AG04450 (cell line): Measurements from ENCODE around the gene RHBDL2. TPM values are rescaled to one million over a fixed set of nuclear protein-coding genes. Genes with fewer than 3 reads are reported as not detected.
"Not testable (repeated sequence)": the region's sequence is repeated elsewhere in the genome, so short reads cannot be mapped to it uniquely, and the experiment has no call there.

ENCODE experiments used
- CTCF ChIA-PET: fragments of 300-600, 350-600 bp; formaldehyde crosslinking; extraction: SDS; loops from one replicate; lab custom pipeline; 2022; ENCODE audit warnings: antibody characterized with exemption, inconsistent platforms; lab: Charles Lee
- POLR2A ChIA-PET: fragments of 350-600 bp; formaldehyde crosslinking; extraction: SDS; loops from one replicate; lab custom pipeline; 2021; ENCODE audit warnings: antibody characterized with exemption, inconsistent platforms; lab: Yijun Ruan, JAX
- DNase-seq: peaks from one replicate; pipeline ENCODE4 v3.0.0-alpha.2; 2011; ENCODE audit warnings: low read depth, low spot score
- H3K27ac ChIP-seq: one replicate; pipeline ENCODE4 v1.5.1; 2012; ENCODE audit warnings: low read depth, low read length, control low read depth
- H3K27me3 ChIP-seq: one replicate; pipeline ENCODE4 v1.6.0; 2012; ENCODE audit warnings: low read length; ENCODE audit not compliant: control insufficient read depth, insufficient read depth
- H3K4me3 ChIP-seq: 2 replicates; pipeline ENCODE4 v1.5.1; 2011; ENCODE audit warnings: mild to moderate bottlenecking, low read depth, low read length, control low read depth
- H3K9me3 ChIP-seq: 2 replicates; pipeline ENCODE4 v1.5.1; 2012; ENCODE audit warnings: low read length; ENCODE audit not compliant: control insufficient read depth, insufficient read depth
- polyA minus RNA-seq: library from RNA; depleted of rRNA, polyadenylated mRNA; stranded (reverse); fragments of >200 nt; gene quantifications from 2 replicates; pipeline ENCODE4 v1.2.3, GENCODE V29; 2011; rRNA and poly(A)+ RNA removed
- polyA plus RNA-seq: library from polyadenylated mRNA; depleted of rRNA; stranded (reverse); fragments of >200 nt; gene quantifications from 2 replicates; pipeline ENCODE4 v1.2.3, GENCODE V29; 2011; rRNA removed
- TF ChIP-seq, protein P1 (sequence below): IDR thresholded peaks from 2 replicates; pipeline ENCODE4 v1.5.1; 2011; ENCODE audit warnings: low read depth, low read length, control low read depth, inconsistent platforms

The RHBDL2 gene
- 0.32 and 0.33 TPM in 2 replicates for polyA plus RNA-seq
- 0.13 TPM in 1 of 2 replicates, not detected in the other for polyA minus RNA-seq

DNA sequence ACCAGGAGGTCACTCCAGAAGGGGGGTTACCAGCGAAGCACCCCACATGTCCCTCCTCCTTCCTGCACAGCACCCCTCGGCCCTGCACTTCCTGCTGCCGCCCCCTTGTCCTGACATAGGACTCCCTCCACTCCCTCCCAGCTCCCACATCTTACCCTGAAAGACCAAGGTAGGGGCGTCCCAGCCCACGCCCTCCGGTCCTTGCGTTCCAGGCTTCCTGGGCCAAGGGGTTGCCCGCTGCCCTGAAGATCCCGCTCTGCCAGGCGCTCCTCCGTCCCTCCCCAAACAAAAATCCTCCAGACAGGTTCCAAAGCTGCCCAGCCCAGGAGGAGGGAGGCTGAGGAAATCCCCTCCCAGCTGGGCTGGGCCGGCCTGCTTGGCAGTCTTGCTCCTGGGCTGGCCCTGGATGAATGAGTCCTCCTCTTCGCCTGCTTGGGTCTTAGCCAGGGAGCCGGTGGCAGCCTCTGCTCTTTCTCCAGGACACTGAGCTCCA, at the start of gene RHBDL2:
TSS of gene RHBDL2 (minus strand) at position 304 of the 493 bp plus-strand sequence. CDS start 22,618 bp downstream, outside the sequence.
- TF ChIP-seq, protein P1, sequence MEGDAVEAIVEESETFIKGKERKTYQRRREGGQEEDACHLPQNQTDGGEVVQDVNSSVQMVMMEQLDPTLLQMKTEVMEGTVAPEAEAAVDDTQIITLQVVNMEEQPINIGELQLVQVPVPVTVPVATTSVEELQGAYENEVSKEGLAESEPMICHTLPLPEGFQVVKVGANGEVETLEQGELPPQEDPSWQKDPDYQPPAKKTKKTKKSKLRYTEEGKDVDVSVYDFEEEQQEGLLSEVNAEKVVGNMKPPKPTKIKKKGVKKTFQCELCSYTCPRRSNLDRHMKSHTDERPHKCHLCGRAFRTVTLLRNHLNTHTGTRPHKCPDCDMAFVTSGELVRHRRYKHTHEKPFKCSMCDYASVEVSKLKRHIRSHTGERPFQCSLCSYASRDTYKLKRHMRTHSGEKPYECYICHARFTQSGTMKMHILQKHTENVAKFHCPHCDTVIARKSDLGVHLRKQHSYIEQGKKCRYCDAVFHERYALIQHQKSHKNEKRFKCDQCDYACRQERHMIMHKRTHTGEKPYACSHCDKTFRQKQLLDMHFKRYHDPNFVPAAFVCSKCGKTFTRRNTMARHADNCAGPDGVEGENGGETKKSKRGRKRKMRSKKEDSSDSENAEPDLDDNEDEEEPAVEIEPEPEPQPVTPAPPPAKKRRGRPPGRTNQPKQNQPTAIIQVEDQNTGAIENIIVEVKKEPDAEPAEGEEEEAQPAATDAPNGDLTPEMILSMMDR, result no peak
- CTCF ChIA-PET, result no interaction called here
- Histone ChIP-seq H3K27ac (no peak within 1 kb of the TSS), H3K27me3 (peaks cover 2% of the 10 kb centered on the region), H3K4me3 (peak within 1 kb of the TSS; percentile 49), H3K9me3 (no peaks in the 10 kb centered on the region; the same call in 1 of the 2 replicates)
- DNase-seq, result no peak
- POLR2A ChIA-PET, result no interaction called here

GRCh38 chr1:38990738-38991637, 49.4 kb upstream of the RHBDL2 start, which contains the start of gene AKIRIN1:
TSS of gene AKIRIN1 (plus strand) at chr1:38991276. CDS start at chr1:38991381, 105 bp downstream.
- POLR2A ChIA-PET, result interaction anchor here (0.8 kb wide), 1 partner anchor 11 kb away, joined by 3 read pairs; no protein-coding TSS in a partner anchor

GRCh38 chr1:38990386-38990737, 48.7 kb upstream of the RHBDL2 start:
- H3K27me3 ChIP-seq, result no peaks in the 10 kb centered on the region
- TF ChIP-seq, protein P1, result no peak
- ChIA-PET POLR2A (interaction anchor here (0.8 kb wide), 1 partner anchor 12 kb away, joined by 3 read pairs; no protein-coding TSS in a partner anchor), CTCF (interaction anchor here (1.4 kb wide), 1 partner anchor 16 kb away, joined by 4 read pairs; no protein-coding TSS in a partner anchor)
- no peaks in the 10 kb centered on the region for H3K9me3 ChIP-seq
- peak overlapping the region; percentile 31 for H3K27ac ChIP-seq
- DNase-seq, result no peak
- H3K4me3 ChIP-seq, result peak overlapping the region; percentile 67

More at GRCh38 chr1:38990738-38991637, 49.4 kb upstream of the RHBDL2 start, which contains the start of gene AKIRIN1:
- CTCF ChIA-PET, result interaction anchor here (1.4 kb wide), 1 partner anchor 16 kb away, joined by 4 read pairs; no protein-coding TSS in a partner anchor
- Histone ChIP-seq H3K27me3 (no peaks in the 10 kb centered on the region), H3K27ac (peak within 1 kb of the TSS; percentile 47), H3K4me3 (peak within 1 kb of the TSS; percentile 87), H3K9me3 (no peaks in the 10 kb centered on the region)
- DNase-seq, result peak; percentile 92
- TF ChIP-seq, protein P1, result no peak

DNA sequence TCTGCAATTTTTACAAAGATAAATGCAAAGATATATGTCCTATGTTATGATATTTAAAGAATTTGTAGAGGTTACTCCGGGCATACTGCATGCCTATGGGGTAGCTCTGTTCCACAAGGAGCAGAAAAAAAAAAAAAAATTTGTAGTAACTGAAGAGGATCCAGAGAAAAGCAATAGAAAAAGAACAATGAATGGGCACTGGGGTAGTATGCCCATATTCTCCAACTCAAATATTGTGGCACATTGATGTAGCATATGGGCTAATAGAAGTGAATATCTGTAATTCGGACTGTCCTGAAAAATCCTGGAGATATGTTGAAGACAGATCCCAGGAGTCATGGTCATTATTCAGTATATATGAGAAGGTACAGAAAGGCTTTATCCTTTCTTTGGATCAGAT, 48.3 kb upstream of the RHBDL2 start:
- no peaks in the 10 kb centered on the region for H3K9me3 ChIP-seq
- H3K4me3 ChIP-seq, result no peak overlapping the region
- DNase-seq, result no peak
- TF ChIP-seq, protein P1, result no peak
- H3K27me3 ChIP-seq, result no peaks in the 10 kb centered on the region
- ChIA-PET POLR2A (interaction anchor here (0.8 kb wide), 1 partner anchor 12 kb away, joined by 3 read pairs; no protein-coding TSS in a partner anchor), CTCF (interaction anchor here (0.6 to 1.4 kb wide), 4 partner anchors 17 to 155 kb away, joined by 3 to 4 read pairs (median 4); partner anchors contain the start of gene NDUFS5)
- H3K27ac ChIP-seq, result no peak overlapping the region

DNA sequence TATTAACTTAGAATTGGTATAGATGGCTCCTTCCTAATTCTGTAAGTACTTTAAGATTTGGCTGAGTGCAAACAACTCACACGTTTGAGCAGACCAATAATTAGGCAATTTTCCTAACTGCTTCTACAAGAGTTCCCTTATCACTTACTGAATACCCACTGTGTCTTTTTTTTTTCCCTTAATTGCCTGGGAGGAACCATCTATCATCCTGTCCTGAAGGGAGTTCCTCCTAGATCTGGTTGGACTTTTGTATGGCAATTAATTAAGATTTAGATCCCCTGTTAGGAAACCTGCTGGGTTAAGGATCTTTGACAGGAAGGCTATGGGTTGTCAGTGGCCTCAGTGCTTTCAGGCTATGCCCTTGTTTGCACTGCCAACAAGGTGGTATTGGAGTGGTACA, 37.8 kb upstream of the RHBDL2 start:
- CTCF ChIA-PET, POLR2A ChIA-PET, H3K27me3 ChIP-seq: not testable (repeated sequence)

GRCh38 chr1:38978245-38978542, 36.6 kb upstream of the RHBDL2 start:
- CTCF ChIA-PET, result interaction anchor here (0.6 to 1.3 kb wide), 2 partner anchors 15 to 561 kb away, joined by 3 read pairs; no protein-coding TSS in a partner anchor
- DNase-seq, H3K27me3 ChIP-seq, H3K4me3 ChIP-seq, H3K27ac ChIP-seq, POLR2A ChIA-PET: not testable (repeated sequence)
- peaks cover 12% of the 10 kb centered on the region for H3K9me3 ChIP-seq

More for the DNA sequence above, 37.8 kb upstream of the RHBDL2 start:
- H3K27ac ChIP-seq, H3K4me3 ChIP-seq, DNase-seq: not testable (repeated sequence)
- H3K9me3 ChIP-seq, result peaks cover 12% of the 10 kb centered on the region

GRCh38 chr1:38977399-38978244, 36.0 kb upstream of the RHBDL2 start:
- not testable (repeated sequence) for H3K4me3 ChIP-seq

More at GRCh38 chr1:38977399-38978244, 36.0 kb upstream of the RHBDL2 start:
- POLR2A ChIA-PET, H3K27me3 ChIP-seq, DNase-seq, H3K27ac ChIP-seq: not testable (repeated sequence)
- peaks cover 12% of the 10 kb centered on the region for H3K9me3 ChIP-seq
- CTCF ChIA-PET, result interaction anchor here (0.6 to 1.3 kb wide), 2 partner anchors 14 to 561 kb away, joined by 3 read pairs; no protein-coding TSS in a partner anchor
